GM12891 (cell line): ENCODE data around the gene SYT17.

Source experiments
- POLR2A ChIP-seq: IDR thresholded peaks from 2 replicates; pipeline ENCODE4 v1.6.1; 2011; ENCODE audit warnings: low read depth, low read length, control low read depth
- POLR2AphosphoS5 ChIP-seq: IDR thresholded peaks from 2 replicates; pipeline ENCODE4 v1.6.1; 2011; ENCODE audit warnings: low read depth, low read length, control low read depth
- POU2F2 ChIP-seq: IDR thresholded peaks from 2 replicates; pipeline ENCODE4 v1.6.1; 2011; ENCODE audit warnings: low read depth, mild to moderate bottlenecking, control low read depth, low read length, moderate library complexity
- TAF1 ChIP-seq: IDR thresholded peaks from 2 replicates; pipeline ENCODE4 v1.6.1; 2011; ENCODE audit warnings: low read depth, low read length, control low read depth

DNA sequence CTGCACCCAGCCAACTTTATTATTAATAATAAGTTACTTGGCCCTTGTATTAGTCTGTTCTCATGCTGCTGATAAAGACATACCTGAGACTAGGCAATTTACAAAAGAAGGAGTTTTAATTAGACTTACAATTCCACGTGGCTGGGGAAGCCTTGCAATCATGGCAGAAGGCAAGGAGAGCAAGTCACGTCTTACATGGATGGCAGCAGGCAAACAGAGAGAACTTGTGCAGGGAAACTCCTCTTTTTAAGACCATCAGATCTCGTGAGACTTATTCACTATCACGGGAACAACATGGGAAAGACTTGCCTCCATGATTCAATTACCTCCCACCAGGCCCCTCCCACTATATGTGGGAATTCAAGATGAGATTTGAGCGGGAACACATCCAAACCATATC lies 47.7 kb downstream of the SYT17 start:
- TF ChIP-seq POLR2A = no peak
- no peak for TF ChIP-seq TAF1
- TF ChIP-seq POLR2AphosphoS5 = no peak
- no peak for TF ChIP-seq POU2F2
